ENCODE results near the gene B4GALNT3.

DNA sequence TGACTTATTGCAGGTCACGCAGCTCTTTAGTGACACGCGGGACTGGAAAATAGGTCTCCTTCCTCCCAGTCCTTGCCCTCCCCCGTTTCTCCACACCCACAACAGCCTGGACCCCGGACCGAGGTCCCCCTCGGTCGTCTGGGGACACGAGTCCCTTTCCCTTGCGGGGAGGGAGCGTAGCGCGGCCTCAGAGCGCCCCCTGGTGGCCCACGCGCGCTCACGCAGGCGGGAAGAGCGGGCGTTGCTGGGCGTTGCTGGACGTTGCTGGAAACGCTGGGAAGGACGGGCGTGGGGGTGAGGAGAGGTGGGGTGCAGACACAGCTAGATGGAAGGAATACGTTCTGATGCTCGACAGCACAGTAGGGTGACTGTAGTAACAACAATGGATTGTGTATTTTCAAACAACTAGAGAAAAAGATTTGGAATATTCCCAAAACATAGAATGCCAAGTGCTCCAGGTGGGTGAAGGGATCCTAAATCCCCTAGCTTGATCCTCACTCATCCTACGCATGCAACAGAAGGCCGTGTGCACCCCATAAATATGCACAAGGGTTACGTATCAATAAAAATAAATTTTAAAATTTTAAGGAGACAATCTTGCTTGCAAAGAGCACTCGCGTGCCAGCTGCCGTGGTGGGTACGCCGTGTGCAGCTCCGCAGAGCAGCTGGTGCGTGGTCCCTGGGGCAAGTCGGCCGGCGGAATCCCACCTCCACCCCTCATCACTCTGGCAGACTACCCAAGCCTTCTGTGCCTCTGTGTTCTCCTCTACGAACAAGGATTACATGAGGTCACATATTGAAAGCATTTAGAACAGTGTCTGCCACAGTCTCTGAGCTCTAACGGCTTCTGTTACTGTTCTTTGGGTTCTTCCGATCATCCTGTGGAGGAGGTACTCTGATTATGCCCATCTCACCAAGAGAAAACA lies 87.4 kb downstream of the B4GALNT3 start:
- no peak for TF ChIP-seq SIN3A (IDR thresholded peaks at IDR 0.05; ENCODE audit: borderline replicate concordance, insufficient read depth, low read depth, low read length)
- TF ChIP-seq, protein P1, sequence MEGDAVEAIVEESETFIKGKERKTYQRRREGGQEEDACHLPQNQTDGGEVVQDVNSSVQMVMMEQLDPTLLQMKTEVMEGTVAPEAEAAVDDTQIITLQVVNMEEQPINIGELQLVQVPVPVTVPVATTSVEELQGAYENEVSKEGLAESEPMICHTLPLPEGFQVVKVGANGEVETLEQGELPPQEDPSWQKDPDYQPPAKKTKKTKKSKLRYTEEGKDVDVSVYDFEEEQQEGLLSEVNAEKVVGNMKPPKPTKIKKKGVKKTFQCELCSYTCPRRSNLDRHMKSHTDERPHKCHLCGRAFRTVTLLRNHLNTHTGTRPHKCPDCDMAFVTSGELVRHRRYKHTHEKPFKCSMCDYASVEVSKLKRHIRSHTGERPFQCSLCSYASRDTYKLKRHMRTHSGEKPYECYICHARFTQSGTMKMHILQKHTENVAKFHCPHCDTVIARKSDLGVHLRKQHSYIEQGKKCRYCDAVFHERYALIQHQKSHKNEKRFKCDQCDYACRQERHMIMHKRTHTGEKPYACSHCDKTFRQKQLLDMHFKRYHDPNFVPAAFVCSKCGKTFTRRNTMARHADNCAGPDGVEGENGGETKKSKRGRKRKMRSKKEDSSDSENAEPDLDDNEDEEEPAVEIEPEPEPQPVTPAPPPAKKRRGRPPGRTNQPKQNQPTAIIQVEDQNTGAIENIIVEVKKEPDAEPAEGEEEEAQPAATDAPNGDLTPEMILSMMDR (IDR thresholded peaks at IDR 0.05), result peak; percentile 93
